HEK293 (cell line): ENCODE data around the gene GALNS.

Experiments
- CTCF ChIA-PET: fragments of 350-600 bp; formaldehyde crosslinking; extraction: SDS; loops from one replicate; lab custom pipeline; 2021; ENCODE audit warnings: antibody characterized with exemption; lab: Yijun Ruan, JAX
- POLR2A ChIA-PET: fragments of 300-600 bp; formaldehyde crosslinking; extraction: SDS; loops from one replicate; lab custom pipeline; 2020; ENCODE audit warnings: antibody characterized with exemption, inconsistent platforms; lab: Yijun Ruan, JAX
- H3K27ac ChIP-seq: fragments of 200-500 bp; sonication (Bioruptor generic); 2 replicates; pipeline ENCODE4 v1.5.1; 2014; ENCODE audit warnings: low read depth, low read length, control low read depth, inconsistent platforms; ENCODE audit errors: extremely low read depth
- H3K36me3 ChIP-seq, 2 experiments: fragments of 200-500 bp in 1 of 2; sonication (Bioruptor generic) in 1 of 2; 1 replicate in 1 of 2; 2 replicates in 1 of 2; pipeline ENCODE4 v1.5.1; 2014 to 2017; ENCODE audit warnings: inconsistent platforms in 2 of 2, low read length in 2 of 2; ENCODE audit not compliant: control insufficient read depth in 2 of 2, insufficient read depth in 1 of 2
- H3K4me1 ChIP-seq: fragments of 200-500 bp; sonication (Bioruptor generic); 2 replicates; pipeline ENCODE4 v1.5.1; 2014; ENCODE audit warnings: mild to moderate bottlenecking, low read length, inconsistent platforms; ENCODE audit not compliant: control insufficient read depth, insufficient read depth
- H3K4me3 ChIP-seq: 2 replicates; pipeline ENCODE4 v1.5.1; 2011; ENCODE audit warnings: low read depth, mild to moderate bottlenecking, control low read depth, low read length, moderate library complexity
- H3K9me3 ChIP-seq: fragments of 200-500 bp; sonication (Bioruptor generic); 2 replicates; pipeline ENCODE4 v1.5.1; 2014; ENCODE audit warnings: low read depth, low read length, inconsistent platforms; ENCODE audit not compliant: control insufficient read depth, insufficient read depth
- BCL11B ChIP-seq: fragments of 450-650 bp; formaldehyde crosslinking; IDR thresholded peaks from 2 replicates; pipeline ENCODE4 v1.5.1; 2016; ENCODE audit warnings: low read depth, missing biosample characterization, missing genetic modification characterization
- MZF1 ChIP-seq: fragments of 450-650 bp; formaldehyde crosslinking; IDR thresholded peaks from 2 replicates; pipeline ENCODE4 v1.5.1; 2017; ENCODE audit warnings: missing biosample characterization, missing genetic modification characterization, borderline replicate concordance
- PRDM1 ChIP-seq: fragments of 450-650 bp; formaldehyde crosslinking; IDR thresholded peaks from 2 replicates; pipeline ENCODE4; 2016; ENCODE audit warnings: missing biosample characterization, missing genetic modification characterization
- ZEB2 ChIP-seq: fragments of 450-650 bp; formaldehyde crosslinking; IDR thresholded peaks from 2 replicates; pipeline ENCODE4 v1.5.1; 2016; ENCODE audit warnings: missing biosample characterization, missing genetic modification characterization
- ZNF155 ChIP-seq: fragments of 450-650 bp; formaldehyde crosslinking; IDR thresholded peaks from 2 replicates; pipeline ENCODE4 v1.5.1; 2016; ENCODE audit warnings: missing biosample characterization, missing genetic modification characterization
- ZNF19 ChIP-seq: fragments of 450-650 bp; formaldehyde crosslinking; IDR thresholded peaks from 2 replicates; pipeline ENCODE4; 2016; ENCODE audit warnings: missing biosample characterization, missing genetic modification characterization, low read depth
- ZNF202 ChIP-seq: fragments of 450-650 bp; formaldehyde crosslinking; IDR thresholded peaks from 2 replicates; pipeline ENCODE4 v1.5.1; 2016; ENCODE audit warnings: missing biosample characterization, missing genetic modification characterization, borderline replicate concordance
- ZNF292 ChIP-seq: fragments of 450-650 bp; formaldehyde crosslinking; IDR thresholded peaks from 2 replicates; pipeline ENCODE4 v1.5.1; 2016; ENCODE audit warnings: low read depth, missing biosample characterization, missing genetic modification characterization, borderline replicate concordance
- ZNF37A ChIP-seq: fragments of 450-650 bp; IDR thresholded peaks from 2 replicates; pipeline ENCODE4 v1.5.1; 2018; ENCODE audit warnings: missing biosample characterization, missing genetic modification characterization
- ZNF391 ChIP-seq: fragments of 450-650 bp; formaldehyde crosslinking; IDR thresholded peaks from 2 replicates; pipeline ENCODE4 v1.5.1; 2016; ENCODE audit warnings: low read depth, missing biosample characterization, missing genetic modification characterization, borderline replicate concordance
- ZNF501 ChIP-seq: fragments of 450-650 bp; formaldehyde crosslinking; IDR thresholded peaks from 2 replicates; pipeline ENCODE4 v1.5.1; 2016; ENCODE audit warnings: missing biosample characterization, missing genetic modification characterization
- ZNF521 ChIP-seq: fragments of 450-650 bp; formaldehyde crosslinking; IDR thresholded peaks from 2 replicates; pipeline ENCODE4 v1.5.1; 2017; ENCODE audit warnings: missing biosample characterization, mild to moderate bottlenecking, missing genetic modification characterization
- ZNF654 ChIP-seq: fragments of 450-650 bp; formaldehyde crosslinking; IDR thresholded peaks from 2 replicates; pipeline ENCODE4 v1.5.1; 2016; ENCODE audit warnings: low read depth, missing biosample characterization, missing genetic modification characterization
- ZXDB ChIP-seq: fragments of 450-650 bp; formaldehyde crosslinking; IDR thresholded peaks from 2 replicates; pipeline ENCODE4 v1.5.1; 2016; ENCODE audit warnings: missing biosample characterization, missing genetic modification characterization
- TF ChIP-seq, protein P1 (sequence below): fragments of 450-650 bp; formaldehyde crosslinking; IDR thresholded peaks from 2 replicates; pipeline ENCODE4 v1.5.1; 2016; ENCODE audit warnings: missing biosample characterization, missing genetic modification characterization
- TF ChIP-seq, protein P2 (sequence below): fragments of 450-650 bp; formaldehyde crosslinking; IDR thresholded peaks from 2 replicates; pipeline ENCODE4 v1.5.1; 2016; ENCODE audit warnings: missing biosample characterization, missing genetic modification characterization, borderline replicate concordance
- TF ChIP-seq, protein P3 (sequence below): fragments of 450-650 bp; formaldehyde crosslinking; IDR thresholded peaks from 2 replicates; pipeline ENCODE4 v1.5.1; 2017; ENCODE audit warnings: missing biosample characterization, mild to moderate bottlenecking, missing genetic modification characterization, moderate library complexity
- TF ChIP-seq, protein P4 (sequence below): fragments of 450-650 bp; formaldehyde crosslinking; IDR thresholded peaks from 2 replicates; pipeline ENCODE4 v1.5.1; 2017; ENCODE audit warnings: missing biosample characterization, missing genetic modification characterization

Gene GALNS

DNA sequence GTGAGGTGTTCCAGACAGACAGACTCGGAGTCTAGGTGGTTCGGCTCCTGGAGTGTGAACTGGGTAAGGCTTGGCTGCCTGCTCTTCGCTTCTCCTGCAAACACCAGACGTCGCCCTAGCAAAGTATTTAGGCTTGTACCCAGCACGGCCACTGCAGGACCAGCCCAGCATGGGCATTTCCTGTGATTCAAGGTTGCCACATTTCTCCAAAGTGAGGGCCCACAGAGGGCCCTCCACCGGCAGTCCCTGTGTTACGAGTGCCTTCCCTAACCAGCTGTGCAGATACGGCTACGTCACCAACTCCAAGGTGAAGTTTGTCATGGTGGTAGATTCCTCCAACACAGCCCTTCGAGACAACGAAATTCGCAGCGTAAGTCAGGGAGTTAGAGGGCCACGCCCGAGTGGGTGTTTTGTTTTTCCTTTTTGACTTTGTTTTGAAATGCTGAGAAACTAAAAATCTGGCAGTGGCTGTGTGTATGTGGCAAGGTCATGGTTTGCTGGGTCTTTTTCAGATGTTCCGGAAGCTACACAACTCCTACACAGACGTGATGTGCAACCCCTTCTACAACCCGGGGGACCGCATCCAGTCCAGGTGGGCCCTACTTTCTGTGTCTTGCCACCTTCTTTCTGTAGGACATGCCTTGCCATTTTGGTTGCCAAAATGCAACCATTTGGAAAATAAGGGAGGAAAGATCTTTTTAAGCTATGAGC is 2.8 kb upstream of the GALNS start:
- ChIA-PET CTCF (no interaction called here), POLR2A (no interaction called here)
- H3K4me1 ChIP-seq = no peaks in the 10 kb centered on the region
- no peak for TF ChIP-seq ZNF391 (tag by site-specific recombination)
- TF ChIP-seq, protein P1, sequence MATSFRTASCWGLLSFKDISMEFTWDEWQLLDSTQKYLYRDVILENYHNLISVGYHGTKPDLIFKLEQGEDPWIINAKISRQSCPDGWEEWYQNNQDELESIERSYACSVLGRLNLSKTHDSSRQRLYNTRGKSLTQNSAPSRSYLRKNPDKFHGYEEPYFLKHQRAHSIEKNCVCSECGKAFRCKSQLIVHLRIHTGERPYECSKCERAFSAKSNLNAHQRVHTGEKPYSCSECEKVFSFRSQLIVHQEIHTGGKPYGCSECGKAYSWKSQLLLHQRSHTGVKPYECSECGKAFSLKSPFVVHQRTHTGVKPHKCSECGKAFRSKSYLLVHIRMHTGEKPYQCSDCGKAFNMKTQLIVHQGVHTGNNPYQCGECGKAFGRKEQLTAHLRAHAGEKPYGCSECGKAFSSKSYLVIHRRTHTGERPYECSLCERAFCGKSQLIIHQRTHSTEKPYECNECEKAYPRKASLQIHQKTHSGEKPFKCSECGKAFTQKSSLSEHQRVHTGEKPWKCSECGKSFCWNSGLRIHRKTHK (tag by site-specific recombination) = no peak
- TF ChIP-seq, protein P2, sequence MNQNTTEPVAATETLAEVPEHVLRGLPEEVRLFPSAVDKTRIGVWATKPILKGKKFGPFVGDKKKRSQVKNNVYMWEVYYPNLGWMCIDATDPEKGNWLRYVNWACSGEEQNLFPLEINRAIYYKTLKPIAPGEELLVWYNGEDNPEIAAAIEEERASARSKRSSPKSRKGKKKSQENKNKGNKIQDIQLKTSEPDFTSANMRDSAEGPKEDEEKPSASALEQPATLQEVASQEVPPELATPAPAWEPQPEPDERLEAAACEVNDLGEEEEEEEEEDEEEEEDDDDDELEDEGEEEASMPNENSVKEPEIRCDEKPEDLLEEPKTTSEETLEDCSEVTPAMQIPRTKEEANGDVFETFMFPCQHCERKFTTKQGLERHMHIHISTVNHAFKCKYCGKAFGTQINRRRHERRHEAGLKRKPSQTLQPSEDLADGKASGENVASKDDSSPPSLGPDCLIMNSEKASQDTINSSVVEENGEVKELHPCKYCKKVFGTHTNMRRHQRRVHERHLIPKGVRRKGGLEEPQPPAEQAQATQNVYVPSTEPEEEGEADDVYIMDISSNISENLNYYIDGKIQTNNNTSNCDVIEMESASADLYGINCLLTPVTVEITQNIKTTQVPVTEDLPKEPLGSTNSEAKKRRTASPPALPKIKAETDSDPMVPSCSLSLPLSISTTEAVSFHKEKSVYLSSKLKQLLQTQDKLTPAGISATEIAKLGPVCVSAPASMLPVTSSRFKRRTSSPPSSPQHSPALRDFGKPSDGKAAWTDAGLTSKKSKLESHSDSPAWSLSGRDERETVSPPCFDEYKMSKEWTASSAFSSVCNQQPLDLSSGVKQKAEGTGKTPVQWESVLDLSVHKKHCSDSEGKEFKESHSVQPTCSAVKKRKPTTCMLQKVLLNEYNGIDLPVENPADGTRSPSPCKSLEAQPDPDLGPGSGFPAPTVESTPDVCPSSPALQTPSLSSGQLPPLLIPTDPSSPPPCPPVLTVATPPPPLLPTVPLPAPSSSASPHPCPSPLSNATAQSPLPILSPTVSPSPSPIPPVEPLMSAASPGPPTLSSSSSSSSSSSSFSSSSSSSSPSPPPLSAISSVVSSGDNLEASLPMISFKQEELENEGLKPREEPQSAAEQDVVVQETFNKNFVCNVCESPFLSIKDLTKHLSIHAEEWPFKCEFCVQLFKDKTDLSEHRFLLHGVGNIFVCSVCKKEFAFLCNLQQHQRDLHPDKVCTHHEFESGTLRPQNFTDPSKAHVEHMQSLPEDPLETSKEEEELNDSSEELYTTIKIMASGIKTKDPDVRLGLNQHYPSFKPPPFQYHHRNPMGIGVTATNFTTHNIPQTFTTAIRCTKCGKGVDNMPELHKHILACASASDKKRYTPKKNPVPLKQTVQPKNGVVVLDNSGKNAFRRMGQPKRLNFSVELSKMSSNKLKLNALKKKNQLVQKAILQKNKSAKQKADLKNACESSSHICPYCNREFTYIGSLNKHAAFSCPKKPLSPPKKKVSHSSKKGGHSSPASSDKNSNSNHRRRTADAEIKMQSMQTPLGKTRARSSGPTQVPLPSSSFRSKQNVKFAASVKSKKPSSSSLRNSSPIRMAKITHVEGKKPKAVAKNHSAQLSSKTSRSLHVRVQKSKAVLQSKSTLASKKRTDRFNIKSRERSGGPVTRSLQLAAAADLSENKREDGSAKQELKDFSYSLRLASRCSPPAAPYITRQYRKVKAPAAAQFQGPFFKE (tag by site-specific recombination) = no peak
- TF ChIP-seq ZNF37A (tag by site-specific recombination) = no peak
- TF ChIP-seq PRDM1 (tag by site-specific recombination) = no peak
- TF ChIP-seq, protein P3, sequence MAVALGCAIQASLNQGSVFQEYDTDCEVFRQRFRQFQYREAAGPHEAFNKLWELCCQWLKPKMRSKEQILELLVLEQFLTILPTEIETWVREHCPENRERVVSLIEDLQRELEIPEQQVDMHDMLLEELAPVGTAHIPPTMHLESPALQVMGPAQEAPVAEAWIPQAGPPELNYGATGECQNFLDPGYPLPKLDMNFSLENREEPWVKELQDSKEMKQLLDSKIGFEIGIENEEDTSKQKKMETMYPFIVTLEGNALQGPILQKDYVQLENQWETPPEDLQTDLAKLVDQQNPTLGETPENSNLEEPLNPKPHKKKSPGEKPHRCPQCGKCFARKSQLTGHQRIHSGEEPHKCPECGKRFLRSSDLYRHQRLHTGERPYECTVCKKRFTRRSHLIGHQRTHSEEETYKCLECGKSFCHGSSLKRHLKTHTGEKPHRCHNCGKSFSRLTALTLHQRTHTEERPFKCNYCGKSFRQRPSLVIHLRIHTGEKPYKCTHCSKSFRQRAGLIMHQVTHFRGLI = no peak
- TF ChIP-seq ZXDB (tag by site-specific recombination) = no peak
- no peak for TF ChIP-seq ZEB2 (tag by site-specific recombination)
- TF ChIP-seq ZNF19 (tag by site-specific recombination) = no peak
- no peak for TF ChIP-seq ZNF501 (tag by site-specific recombination)
- TF ChIP-seq, protein P4, sequence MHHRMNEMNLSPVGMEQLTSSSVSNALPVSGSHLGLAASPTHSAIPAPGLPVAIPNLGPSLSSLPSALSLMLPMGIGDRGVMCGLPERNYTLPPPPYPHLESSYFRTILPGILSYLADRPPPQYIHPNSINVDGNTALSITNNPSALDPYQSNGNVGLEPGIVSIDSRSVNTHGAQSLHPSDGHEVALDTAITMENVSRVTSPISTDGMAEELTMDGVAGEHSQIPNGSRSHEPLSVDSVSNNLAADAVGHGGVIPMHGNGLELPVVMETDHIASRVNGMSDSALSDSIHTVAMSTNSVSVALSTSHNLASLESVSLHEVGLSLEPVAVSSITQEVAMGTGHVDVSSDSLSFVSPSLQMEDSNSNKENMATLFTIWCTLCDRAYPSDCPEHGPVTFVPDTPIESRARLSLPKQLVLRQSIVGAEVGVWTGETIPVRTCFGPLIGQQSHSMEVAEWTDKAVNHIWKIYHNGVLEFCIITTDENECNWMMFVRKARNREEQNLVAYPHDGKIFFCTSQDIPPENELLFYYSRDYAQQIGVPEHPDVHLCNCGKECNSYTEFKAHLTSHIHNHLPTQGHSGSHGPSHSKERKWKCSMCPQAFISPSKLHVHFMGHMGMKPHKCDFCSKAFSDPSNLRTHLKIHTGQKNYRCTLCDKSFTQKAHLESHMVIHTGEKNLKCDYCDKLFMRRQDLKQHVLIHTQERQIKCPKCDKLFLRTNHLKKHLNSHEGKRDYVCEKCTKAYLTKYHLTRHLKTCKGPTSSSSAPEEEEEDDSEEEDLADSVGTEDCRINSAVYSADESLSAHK (tag by site-specific recombination) = no peak
- TF ChIP-seq ZNF202 (tag by site-specific recombination) = no peak
- TF ChIP-seq ZNF155 (tag by site-specific recombination) = no peak
- no peak for TF ChIP-seq MZF1
- TF ChIP-seq ZNF292 = no peak
- TF ChIP-seq ZNF521 (tag by site-specific recombination) = no peak
- no peak for TF ChIP-seq ZNF654 (tag by site-specific recombination)
- no peak for TF ChIP-seq BCL11B (tag by site-specific recombination)
- TF ChIP-seq, all 188 proteins: peak for 0
- peaks cover 0 to 43% of the 10 kb centered on the region in 2 experiments; a peak in 1 of 3 replicates for H3K36me3 ChIP-seq
- H3K27ac ChIP-seq = no peak overlapping the region
- H3K4me3 ChIP-seq = no peak overlapping the region
- H3K9me3 ChIP-seq = no peaks in the 10 kb centered on the region
